Suppressor macrophage treated with lipopolysaccharide for 1 hour (primary cell): Measurements from ENCODE around the gene P3H1.
"Not testable (repeated sequence)": the region's sequence is repeated elsewhere in the genome, so short reads cannot be mapped to it uniquely, and the experiment has no call there.

Experiments
- DNase-seq, 3 donors: peaks; one replicate each; pipeline ENCODE4 v3.0.0-alpha.2; 2020 to 2022

The P3H1 gene

GRCh38 chr1:42723511-42723910, 43.3 kb downstream of the P3H1 start:
- peak in 2 of 3 donors; percentile 23 to 34 for DNase-seq

GRCh38 chr1:42722403-42722802, 44.4 kb downstream of the P3H1 start:
- DNase-seq, result not testable (repeated sequence)

DNA sequence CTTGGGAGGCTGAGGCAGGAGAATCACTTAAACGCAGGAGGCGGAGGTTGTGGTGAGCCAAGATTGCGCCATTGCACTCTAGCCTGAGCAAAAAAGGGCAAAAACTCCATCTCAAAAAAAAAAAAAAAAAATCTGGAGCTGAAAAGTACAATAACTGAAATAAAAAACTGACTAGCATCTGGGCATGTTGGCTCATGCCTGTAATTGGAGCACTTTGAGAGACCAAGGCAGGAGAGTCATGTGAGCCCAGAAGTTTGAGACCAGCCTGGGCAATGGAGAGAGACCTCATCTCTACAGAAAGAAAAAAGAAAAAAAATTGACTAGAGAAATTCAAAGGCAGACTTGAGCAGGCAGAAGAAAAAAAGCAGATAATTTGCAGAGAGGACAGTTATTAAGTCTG, 44.9 kb downstream of the P3H1 start:
- no peak for DNase-seq

DNA sequence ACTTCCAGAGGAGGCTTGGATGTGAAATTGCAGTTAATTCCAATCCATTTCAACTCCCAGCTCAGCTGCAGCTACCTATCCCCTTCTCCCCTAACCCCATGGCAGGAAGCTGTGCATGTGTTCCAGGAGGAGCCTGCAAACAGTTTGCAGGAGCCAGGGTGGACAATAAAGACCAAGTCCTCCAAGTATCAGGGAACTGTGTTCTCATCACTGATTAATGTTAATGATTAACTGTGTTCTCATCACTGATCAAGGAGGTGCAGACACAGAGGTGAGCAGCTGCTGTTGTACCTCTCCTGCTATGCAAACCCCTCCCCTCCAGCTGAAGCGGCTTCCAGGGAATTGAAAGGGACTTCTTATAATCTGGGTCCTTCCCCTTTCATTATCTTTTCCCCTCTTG, 46.0 kb downstream of the P3H1 start:
- DNase-seq, result no peak

DNA sequence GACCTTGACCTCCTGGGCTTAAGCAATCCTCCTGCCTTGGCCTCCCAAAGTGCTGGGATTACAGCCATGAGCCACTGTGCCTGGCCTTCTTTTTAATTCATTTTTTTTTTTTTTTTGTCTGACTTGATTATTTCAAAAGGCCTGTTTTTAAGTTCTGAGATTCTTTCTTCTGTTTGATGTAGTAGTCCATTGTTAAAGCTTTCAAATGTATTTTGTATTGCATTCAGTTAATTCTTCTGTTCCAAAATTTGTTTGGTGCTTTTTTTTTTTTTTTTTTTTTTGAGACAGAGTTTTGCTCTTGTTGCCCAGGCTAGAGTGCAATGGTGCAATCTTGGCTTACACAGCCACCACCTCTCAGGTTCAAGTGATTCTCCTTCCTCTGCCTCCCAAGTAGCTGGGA, 52.4 kb downstream of the P3H1 start:
- DNase-seq, result not testable (repeated sequence)

DNA sequence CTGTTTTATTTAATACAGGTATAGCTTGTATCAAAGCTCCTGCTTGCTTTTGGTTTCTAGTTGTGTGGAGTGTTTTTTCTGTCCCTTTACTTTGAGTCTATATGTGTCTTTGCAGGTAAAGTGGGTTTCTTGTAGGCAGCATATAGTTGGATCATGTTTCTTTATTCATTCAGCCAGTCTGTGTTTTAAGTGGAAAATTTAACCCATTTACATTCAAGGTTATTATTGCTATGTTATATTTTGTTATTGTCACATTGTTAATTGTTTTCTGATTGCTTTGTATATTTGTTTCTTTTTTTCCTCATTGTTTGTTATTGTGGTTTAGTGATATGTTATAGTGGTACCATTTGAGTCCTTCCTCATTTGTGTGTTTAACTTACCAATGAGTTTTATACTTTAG, 53.5 kb downstream of the P3H1 start:
- no peak for DNase-seq

GRCh38 chr1:42712808-42713207, 54.0 kb downstream of the P3H1 start:
- DNase-seq, result not testable (repeated sequence)

DNA sequence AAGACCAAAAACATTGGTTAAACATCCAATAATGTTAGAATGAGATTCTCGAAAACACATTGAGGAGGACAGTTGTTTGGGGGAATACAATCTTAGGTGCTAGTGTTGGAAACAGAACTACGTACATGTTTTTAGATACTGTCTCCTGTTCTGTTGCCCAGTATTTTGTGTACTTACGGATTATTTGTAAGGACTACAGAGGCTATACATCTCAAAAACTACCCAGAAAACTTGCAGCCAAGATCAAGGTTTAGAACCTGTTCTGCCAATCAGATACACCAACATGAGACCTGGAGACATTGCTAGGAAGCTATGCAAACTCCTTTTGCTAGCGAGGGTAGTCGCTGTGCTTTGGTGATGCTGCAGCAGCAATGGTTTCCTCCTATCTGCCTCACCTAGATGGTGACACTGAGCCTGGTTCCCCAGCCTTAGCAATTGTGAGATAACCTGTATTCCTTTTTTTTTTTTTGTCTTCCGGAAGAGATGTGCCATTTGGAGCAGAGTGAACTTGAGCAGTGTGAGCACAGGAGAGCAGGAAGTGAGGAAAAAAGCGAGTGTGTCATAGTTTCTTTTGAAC, 62.9 kb downstream of the P3H1 start:
- no peak for DNase-seq

- DNase-seq, result no peak
These were observed 66.8 kb downstream of the P3H1 start for GRCh38 chr1:42700006-42700405.

GRCh38 chr1:42698081-42698813, 68.6 kb downstream of the P3H1 start:
- DNase-seq, result no peak
